Panc1 (cell line): ENCODE data around the gene PIEZO1. TPM values are rescaled to one million over a fixed set of nuclear protein-coding genes. Genes with fewer than 3 reads are reported as not detected.

Source experiments
- ATAC-seq: fragments of 200-7000 bp; cut with Tn5 transposase; 2 replicates; pipeline ENCODE4 v1.9.1; 2020; ENCODE audit warnings: mild to moderate bottlenecking, moderate library complexity
- BruUV-seq: library from RNA; stranded (reverse); fragments of 400-500 nt; replicated peaks from 2 replicates; lab custom pipeline; 2021; lab: Mats Ljungman, UMichigan
- CTCF ChIA-PET: fragments of 300-600 bp; sonication (Branson Sonifier 250); formaldehyde crosslinking; loops from one replicate; lab custom pipeline; 2022; ENCODE audit warnings: antibody characterized with exemption; lab: Charles Lee
- POLR2A ChIA-PET: fragments of 300-600 bp; sonication (Branson Sonifier 250); formaldehyde crosslinking; loops from one replicate; lab custom pipeline; 2022; ENCODE audit warnings: antibody characterized with exemption; lab: Charles Lee
- DNase-seq: peaks from one replicate; pipeline ENCODE4 v3.0.0-alpha.2; 2010; ENCODE audit warnings: low read depth, low spot score
- H3K27ac ChIP-seq: 2 replicates; pipeline ENCODE4 v1.5.1; 2011; ENCODE audit warnings: mild to moderate bottlenecking, low read length, inconsistent platforms
- H3K27me3 ChIP-seq: fragments of 200-500 bp; sonication (Bioruptor generic); 2 replicates; pipeline ENCODE4 v1.6.0; 2014; ENCODE audit warnings: low read length, inconsistent platforms; ENCODE audit not compliant: control insufficient read depth, insufficient read depth
- H3K36me3 ChIP-seq: fragments of 200-500 bp; sonication (Bioruptor generic); 2 replicates; pipeline ENCODE4 v1.5.1; 2014; ENCODE audit warnings: inconsistent platforms, mild to moderate bottlenecking, low read length, moderate library complexity; ENCODE audit not compliant: control insufficient read depth, insufficient read depth
- H3K4me1 ChIP-seq: 2 replicates; pipeline ENCODE4 v1.5.1; 2011; ENCODE audit warnings: inconsistent platforms, mild to moderate bottlenecking, low read length, moderate library complexity; ENCODE audit not compliant: control insufficient read depth, insufficient read depth
- H3K4me3 ChIP-seq, 2 experiments: 2 replicates each; pipeline ENCODE4 v1.5.1; 2011 to 2012; ENCODE audit warnings: low read depth in 2 of 2, low read length in 2 of 2, mild to moderate bottlenecking in 2 of 2, inconsistent platforms in 1 of 2, moderate library complexity in 1 of 2
- H3K9me3 ChIP-seq: fragments of 200-500 bp; sonication (Bioruptor generic); 2 replicates; pipeline ENCODE4 v1.5.1; 2014; ENCODE audit warnings: low read depth, mild to moderate bottlenecking, inconsistent platforms, low read length, moderate library complexity; ENCODE audit not compliant: control insufficient read depth, insufficient read depth
- POLR2AphosphoS5 ChIP-seq: IDR thresholded peaks from 2 replicates; pipeline ENCODE4 v1.6.1; 2012; ENCODE audit warnings: mild to moderate bottlenecking, low read depth, low read length, moderate library complexity
- REST ChIP-seq, 2 experiments: IDR thresholded peaks; 2 replicates each; pipeline ENCODE4 v1.6.1; 2011 to 2012; ENCODE audit warnings: low read depth in 2 of 2, control low read depth in 1 of 2, low read length in 1 of 2, mild to moderate bottlenecking in 1 of 2, moderate library complexity in 1 of 2; ENCODE audit not compliant: insufficient read depth in 1 of 2
- SIN3A ChIP-seq: IDR thresholded peaks from 2 replicates; pipeline ENCODE4 v1.6.1; 2012; ENCODE audit warnings: low read depth, mild to moderate bottlenecking, low read length, moderate library complexity, borderline replicate concordance; ENCODE audit not compliant: insufficient read depth
- TCF7L2 ChIP-seq: IDR thresholded peaks from 2 replicates; pipeline ENCODE4 v1.6.1; 2011; ENCODE audit warnings: mild to moderate bottlenecking, low read depth, low read length, inconsistent platforms
- in situ Hi-C: cut with HindIII; loops from 2 replicates; pipeline ENCODE4 v1.10.0; 2016; ENCODE audit warnings: low sequenced_read_pairs, low pct_unique_long_range_greater_than_20kb
- intact Hi-C: fragments of 100-400 bp; cut with micrococcal nuclease; formaldehyde crosslinking; loops from one replicate; pipeline ENCODE4 v1.10.0; 2022; ENCODE audit not compliant: unreplicated experiment
- total RNA-seq: library from RNA; stranded (reverse); gene quantifications from one replicate; pipeline ENCODE4 v1.2.1, GENCODE V29; 2021; ENCODE audit not compliant: unreplicated experiment
- TF ChIP-seq, protein P1 (sequence below): fragments of 450-650 bp; IDR thresholded peaks from 2 replicates; pipeline ENCODE4 v1.5.1; 2017; ENCODE audit warnings: mild to moderate bottlenecking

Gene PIEZO1
- total RNA-seq, 1 experiment from 2014 or later = 175 TPM

DNA sequence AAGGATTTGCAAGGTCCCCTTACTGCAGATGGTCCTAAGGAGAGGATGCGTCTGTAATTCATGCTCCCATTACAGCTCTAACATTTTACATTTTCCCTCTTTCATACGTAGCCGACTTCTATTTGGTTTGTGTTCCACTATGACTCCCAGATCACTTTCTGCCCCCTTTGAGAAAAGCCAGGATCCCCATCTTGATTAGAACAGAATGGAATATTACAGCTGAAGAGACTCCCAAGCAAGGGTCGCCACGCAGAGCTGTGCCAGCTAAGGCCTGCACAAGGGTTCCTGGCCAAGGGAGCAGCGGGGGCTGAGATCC lies 15.2 kb upstream of the PIEZO1 start:
- H3K27me3 ChIP-seq = no peaks in the 10 kb centered on the region
- intact Hi-C loops = no loop called here
- H3K36me3 ChIP-seq = peaks cover 4% of the 10 kb centered on the region; the same call in 1 of the 2 replicates
- ChIA-PET CTCF (no interaction called here), POLR2A (no interaction called here)
- H3K9me3 ChIP-seq = no peaks in the 10 kb centered on the region
- no TSS peak for BruUV-seq
- no peak for DNase-seq
- in situ Hi-C loops = no loop called here
- H3K4me1 ChIP-seq = no peaks in the 10 kb centered on the region
- ATAC-seq = no peak
- no peak for TF ChIP-seq TCF7L2
- TF ChIP-seq SIN3A = no peak
- TF ChIP-seq, protein P1, sequence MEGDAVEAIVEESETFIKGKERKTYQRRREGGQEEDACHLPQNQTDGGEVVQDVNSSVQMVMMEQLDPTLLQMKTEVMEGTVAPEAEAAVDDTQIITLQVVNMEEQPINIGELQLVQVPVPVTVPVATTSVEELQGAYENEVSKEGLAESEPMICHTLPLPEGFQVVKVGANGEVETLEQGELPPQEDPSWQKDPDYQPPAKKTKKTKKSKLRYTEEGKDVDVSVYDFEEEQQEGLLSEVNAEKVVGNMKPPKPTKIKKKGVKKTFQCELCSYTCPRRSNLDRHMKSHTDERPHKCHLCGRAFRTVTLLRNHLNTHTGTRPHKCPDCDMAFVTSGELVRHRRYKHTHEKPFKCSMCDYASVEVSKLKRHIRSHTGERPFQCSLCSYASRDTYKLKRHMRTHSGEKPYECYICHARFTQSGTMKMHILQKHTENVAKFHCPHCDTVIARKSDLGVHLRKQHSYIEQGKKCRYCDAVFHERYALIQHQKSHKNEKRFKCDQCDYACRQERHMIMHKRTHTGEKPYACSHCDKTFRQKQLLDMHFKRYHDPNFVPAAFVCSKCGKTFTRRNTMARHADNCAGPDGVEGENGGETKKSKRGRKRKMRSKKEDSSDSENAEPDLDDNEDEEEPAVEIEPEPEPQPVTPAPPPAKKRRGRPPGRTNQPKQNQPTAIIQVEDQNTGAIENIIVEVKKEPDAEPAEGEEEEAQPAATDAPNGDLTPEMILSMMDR = no peak
- TF ChIP-seq POLR2AphosphoS5 = no peak
- no peak for TF ChIP-seq REST (IDR thresholded peaks at IDR 0.05; ENCODE audit: insufficient read depth in 1 of 2, low read depth in 2 of 2, low read length in 1 of 2)
- H3K27ac ChIP-seq = no peak overlapping the region
- H3K4me3 ChIP-seq = no peak overlapping the region

- POLR2A ChIA-PET = no interaction called here
- DNase-seq (no peak), ATAC-seq (no peak)
- H3K4me1 ChIP-seq = no peaks in the 10 kb centered on the region
- H3K9me3 ChIP-seq = no peaks in the 10 kb centered on the region
- BruUV-seq = no TSS peak
- TF ChIP-seq, protein P1 = no peak
- no peak for TF ChIP-seq REST (IDR thresholded peaks at IDR 0.05; ENCODE audit: insufficient read depth in 1 of 2, low read depth in 2 of 2, low read length in 1 of 2)
- TF ChIP-seq SIN3A = no peak
- TF ChIP-seq TCF7L2 = no peak
- no peak for TF ChIP-seq POLR2AphosphoS5
- in situ Hi-C loops (no loop called here), intact Hi-C loops (no loop called here)
- H3K4me3 ChIP-seq = no peak overlapping the region
- no peak overlapping the region for H3K27ac ChIP-seq
- H3K36me3 ChIP-seq = peaks cover under 1% of the 10 kb centered on the region; the same call in 1 of the 2 replicates
- CTCF ChIA-PET = no interaction called here
- H3K27me3 ChIP-seq = no peaks in the 10 kb centered on the region
These were observed 14.7 kb upstream of the PIEZO1 start for GRCh38 chr16:88799569-88800276.
